Neural cell (in vitro differentiated cells): Measurements from ENCODE around the gene IL10RA.

ENCODE experiments used
- CTCF ChIP-seq: fragments of 450-650 bp; IDR thresholded peaks from 2 replicates; pipeline ENCODE4 v1.5.1; 2014; ENCODE audit warnings: antibody characterized with exemption, mild to moderate bottlenecking, moderate library complexity; ENCODE audit not compliant: poor library complexity, severe bottlenecking
- EP300 ChIP-seq: fragments of 450-650 bp; conservative IDR thresholded peaks from 2 replicates; pipeline ENCODE4 v1.6.1; 2014; ENCODE audit warnings: antibody characterized with exemption, mild to moderate bottlenecking, moderate library complexity; ENCODE audit not compliant: poor library complexity, severe bottlenecking
- EZH2 ChIP-seq: fragments of 200-600, 300-800 bp; shearing (Covaris generic), sonication (generic); IDR thresholded peaks from 2 replicates; pipeline ENCODE4 v1.6.1; 2014; ENCODE audit warnings: antibody characterized with exemption, low read length, borderline replicate concordance, mild to moderate bottlenecking; ENCODE audit not compliant: insufficient read depth, poor library complexity, severe bottlenecking
- REST ChIP-seq: IDR thresholded peaks from 2 replicates; pipeline ENCODE4 v1.6.1; 2012; ENCODE audit warnings: borderline replicate concordance

DNA sequence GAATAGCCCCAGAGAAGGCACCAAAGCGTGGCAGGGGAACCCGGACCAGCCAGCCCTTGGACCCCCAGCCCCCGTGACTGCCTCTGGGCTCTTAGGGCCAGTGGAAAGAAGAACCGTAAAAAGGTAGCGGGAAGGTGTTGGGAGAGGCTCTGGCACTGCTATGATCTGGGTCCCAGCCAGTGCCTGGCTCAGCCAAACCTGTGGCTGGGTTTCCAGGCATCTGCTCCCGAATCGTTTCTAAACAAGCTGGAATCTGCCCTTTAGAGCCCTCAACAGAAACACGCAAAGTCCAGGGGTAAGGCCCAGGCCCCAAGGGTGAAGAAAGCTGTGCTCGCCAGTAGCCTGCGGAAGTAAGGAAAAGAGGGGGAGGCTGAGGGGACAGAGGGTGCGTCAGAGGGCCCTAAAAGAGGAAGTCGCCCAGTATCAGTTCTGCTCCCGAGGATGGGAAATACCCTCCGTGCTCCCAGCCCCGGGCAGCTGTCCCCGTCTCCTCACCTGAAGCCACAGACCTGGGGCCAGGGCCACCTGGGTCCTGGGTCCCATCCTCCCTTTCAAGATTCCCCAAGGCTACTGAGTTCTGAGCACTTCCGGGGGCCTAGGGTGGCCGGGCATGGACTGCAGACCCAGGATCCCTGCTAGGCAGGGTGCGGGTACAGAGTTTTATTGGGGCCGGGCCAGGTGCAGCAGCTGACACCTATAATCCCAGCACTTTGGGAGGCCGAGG, 24.7 kb downstream of the IL10RA start:
- TF ChIP-seq CTCF: no peak
- TF ChIP-seq EZH2: no peak
- TF ChIP-seq EP300: no peak
- TF ChIP-seq REST: no peak
